ENCODE measurements around the gene PPIP5K2.

PPIP5K2 gene

GRCh38 chr5:103207011-103207410 is 86.9 kb downstream of the PPIP5K2 start:
- Histone ChIP-seq H3K27ac (replicated peaks; ENCODE audit: low read length) (no peak overlapping the region), H3K79me1 (ENCODE audit: low read depth, low read length) (no peaks in the 10 kb centered on the region), H2BK15ac (ENCODE audit: low read length) (no peak overlapping the region), H3K23ac (ENCODE audit: low read depth, low read length, poor library complexity) (no peak overlapping the region), H2BK5ac (ENCODE audit: low read length) (no peak overlapping the region), H3K9ac (ENCODE audit: low read depth, low read length, poor library complexity) (no peak overlapping the region), H4K91ac (ENCODE audit: low read depth, low read length, poor library complexity) (no peak overlapping the region), H3K4me3 (ENCODE audit: low read length in 2 of 2) (no peak overlapping the region), H2AK5ac (ENCODE audit: low read depth, low read length) (no peak overlapping the region), H3K36me3 (replicated peaks in 1 of 2; ENCODE audit: control insufficient read depth in 2 of 2, insufficient read depth in 2 of 2, low read length in 2 of 2) (peaks cover 0 to 34% of the 10 kb centered on the region in 2 donors), H3K4me2 (ENCODE audit: insufficient read depth, low read length, poor library complexity, severe bottlenecking) (no peak overlapping the region), H3K18ac (ENCODE audit: low read length) (no peak overlapping the region), H4K8ac (ENCODE audit: low read depth, low read length) (no peak overlapping the region), H2BK120ac (ENCODE audit: low read depth, low read length) (no peak overlapping the region), H3K14ac (ENCODE audit: low read length) (no peak overlapping the region), H3K4me1 (ENCODE audit: control insufficient read depth in 2 of 2, insufficient read depth in 1 of 2, low read depth in 1 of 2, low read length in 2 of 2) (no peaks in the 10 kb centered on the region), H3K9me3 (replicated peaks in 1 of 2; ENCODE audit: control insufficient read depth in 2 of 2, insufficient read depth in 1 of 2, low read depth in 1 of 2, low read length in 2 of 2) (no peaks in the 10 kb centered on the region), H2AFZ (ENCODE audit: low read length) (no peak overlapping the region), H2BK12ac (ENCODE audit: low read length) (no peak overlapping the region), H3K27me3 (ENCODE audit: control insufficient read depth in 3 of 3, insufficient read depth in 3 of 3, low read depth in 1 of 3, low read length in 3 of 3) (no peaks in the 10 kb centered on the region), H3K4ac (ENCODE audit: low read length) (no peak overlapping the region)
- no CpG with 5 or more reads among the region's 1 CpG for WGBS, 2 donors (ENCODE audit: extremely low coverage in 2 of 2, insufficient read length in 2 of 2, insufficient replicate concordance in 1 of 2)
- DNase-seq (ENCODE audit: low spot score): no peak

- H4K8ac ChIP-seq (ENCODE audit: low read depth, low read length): no peak overlapping the region
- no peak overlapping the region for H3K4ac ChIP-seq (ENCODE audit: low read length)
- no peak overlapping the region for H3K4me2 ChIP-seq (ENCODE audit: insufficient read depth, low read length, poor library complexity, severe bottlenecking)
- H3K14ac ChIP-seq (ENCODE audit: low read length): no peak overlapping the region
- H3K4me3 ChIP-seq (ENCODE audit: low read length in 2 of 2): no peak overlapping the region
- no peak overlapping the region for H2AFZ ChIP-seq (ENCODE audit: low read length)
- H3K27me3 ChIP-seq (ENCODE audit: control insufficient read depth in 3 of 3, insufficient read depth in 3 of 3, low read depth in 1 of 3, low read length in 3 of 3): no peaks in the 10 kb centered on the region
- no peaks in the 10 kb centered on the region for H3K4me1 ChIP-seq (ENCODE audit: control insufficient read depth in 2 of 2, insufficient read depth in 1 of 2, low read depth in 1 of 2, low read length in 2 of 2)
- H3K27ac ChIP-seq (replicated peaks; ENCODE audit: low read length): no peak overlapping the region
- no peak overlapping the region for H2BK5ac ChIP-seq (ENCODE audit: low read length)
- no peak overlapping the region for H2BK120ac ChIP-seq (ENCODE audit: low read depth, low read length)
- DNase-seq (ENCODE audit: low spot score): no peak
- no peaks in the 10 kb centered on the region for H3K9me3 ChIP-seq (replicated peaks in 1 of 2; ENCODE audit: control insufficient read depth in 2 of 2, insufficient read depth in 1 of 2, low read depth in 1 of 2, low read length in 2 of 2)
- no peak overlapping the region for H3K18ac ChIP-seq (ENCODE audit: low read length)
- H3K23ac ChIP-seq (ENCODE audit: low read depth, low read length, poor library complexity): no peak overlapping the region
- H3K79me1 ChIP-seq (ENCODE audit: low read depth, low read length): no peaks in the 10 kb centered on the region
- peaks cover 0 to 28% of the 10 kb centered on the region in 2 donors for H3K36me3 ChIP-seq (replicated peaks in 1 of 2; ENCODE audit: control insufficient read depth in 2 of 2, insufficient read depth in 2 of 2, low read length in 2 of 2)
- H2BK15ac ChIP-seq (ENCODE audit: low read length): no peak overlapping the region
- no peak overlapping the region for H3K9ac ChIP-seq (ENCODE audit: low read depth, low read length, poor library complexity)
- no peak overlapping the region for H2BK12ac ChIP-seq (ENCODE audit: low read length)
- H4K91ac ChIP-seq (ENCODE audit: low read depth, low read length, poor library complexity): no peak overlapping the region
- no peak overlapping the region for H2AK5ac ChIP-seq (ENCODE audit: low read depth, low read length)
Measured at GRCh38 chr5:103207653-103208052, 87.6 kb downstream of the PPIP5K2 start.

- no peaks in the 10 kb centered on the region for H3K27me3 ChIP-seq (ENCODE audit: control insufficient read depth in 3 of 3, insufficient read depth in 3 of 3, low read depth in 1 of 3, low read length in 3 of 3)
- H3K4me1 ChIP-seq (ENCODE audit: control insufficient read depth in 2 of 2, insufficient read depth in 1 of 2, low read depth in 1 of 2, low read length in 2 of 2): no peaks in the 10 kb centered on the region
- no peak overlapping the region for H3K27ac ChIP-seq (replicated peaks; ENCODE audit: low read length)
- H3K4me3 ChIP-seq (ENCODE audit: low read length in 2 of 2): no peak overlapping the region
- H3K14ac ChIP-seq (ENCODE audit: low read length): no peak overlapping the region
- H3K9me3 ChIP-seq (replicated peaks in 1 of 2; ENCODE audit: control insufficient read depth in 2 of 2, insufficient read depth in 1 of 2, low read depth in 1 of 2, low read length in 2 of 2): no peaks in the 10 kb centered on the region
- no peak overlapping the region for H3K4me2 ChIP-seq (ENCODE audit: insufficient read depth, low read length, poor library complexity, severe bottlenecking)
- no peak overlapping the region for H3K18ac ChIP-seq (ENCODE audit: low read length)
- peaks cover 0 to 24% of the 10 kb centered on the region in 2 donors for H3K36me3 ChIP-seq (replicated peaks in 1 of 2; ENCODE audit: control insufficient read depth in 2 of 2, insufficient read depth in 2 of 2, low read length in 2 of 2)
- H3K9ac ChIP-seq (ENCODE audit: low read depth, low read length, poor library complexity): no peak overlapping the region
- no CpG with 5 or more reads among the region's 2 CpGs for WGBS, 2 donors (ENCODE audit: extremely low coverage in 2 of 2, insufficient read length in 2 of 2, insufficient replicate concordance in 1 of 2)
- no peaks in the 10 kb centered on the region for H3K79me1 ChIP-seq (ENCODE audit: low read depth, low read length)
- H3K4ac ChIP-seq (ENCODE audit: low read length): no peak overlapping the region
- DNase-seq (ENCODE audit: low spot score): no peak
- no peak overlapping the region for H2BK12ac ChIP-seq (ENCODE audit: low read length)
- H3K23ac ChIP-seq (ENCODE audit: low read depth, low read length, poor library complexity): no peak overlapping the region
- no peak overlapping the region for H2AK5ac ChIP-seq (ENCODE audit: low read depth, low read length)
- no peak overlapping the region for H4K8ac ChIP-seq (ENCODE audit: low read depth, low read length)
- H4K91ac ChIP-seq (ENCODE audit: low read depth, low read length, poor library complexity): no peak overlapping the region
- no peak overlapping the region for H2AFZ ChIP-seq (ENCODE audit: low read length)
- H2BK5ac ChIP-seq (ENCODE audit: low read length): no peak overlapping the region
- no peak overlapping the region for H2BK15ac ChIP-seq (ENCODE audit: low read length)
- H2BK120ac ChIP-seq (ENCODE audit: low read depth, low read length): no peak overlapping the region
Measured at GRCh38 chr5:103208460-103208859, 88.4 kb downstream of the PPIP5K2 start.

DNA sequence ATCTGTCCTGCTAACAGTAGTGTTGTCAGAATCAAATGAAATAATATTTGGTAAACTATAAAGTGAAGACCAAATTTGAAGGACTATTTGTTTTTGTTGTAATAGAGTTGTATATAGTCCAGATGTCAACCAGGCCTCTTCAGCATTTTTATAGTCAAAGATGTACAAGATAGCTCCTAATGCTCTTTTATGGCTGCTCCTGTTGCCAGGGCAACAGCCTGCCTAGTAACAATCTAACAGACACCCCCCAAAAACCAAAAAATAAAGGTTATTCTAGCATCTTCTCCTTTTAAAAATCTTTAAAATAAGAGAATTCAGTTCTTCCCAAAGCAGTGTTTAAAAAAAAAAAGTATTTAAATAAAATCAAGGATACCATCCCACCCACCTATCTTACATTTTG is 89.0 kb downstream of the PPIP5K2 start:
- no peaks in the 10 kb centered on the region for H3K4me1 ChIP-seq (ENCODE audit: control insufficient read depth in 2 of 2, insufficient read depth in 1 of 2, low read depth in 1 of 2, low read length in 2 of 2)
- no peaks in the 10 kb centered on the region for H3K27me3 ChIP-seq (ENCODE audit: control insufficient read depth in 3 of 3, insufficient read depth in 3 of 3, low read depth in 1 of 3, low read length in 3 of 3)
- no peak overlapping the region for H2AFZ ChIP-seq (ENCODE audit: low read length)
- H3K9ac ChIP-seq (ENCODE audit: low read depth, low read length, poor library complexity): no peak overlapping the region
- no peak overlapping the region for H4K8ac ChIP-seq (ENCODE audit: low read depth, low read length)
- H3K4me2 ChIP-seq (ENCODE audit: insufficient read depth, low read length, poor library complexity, severe bottlenecking): no peak overlapping the region
- H2AK5ac ChIP-seq (ENCODE audit: low read depth, low read length): no peak overlapping the region
- no peak overlapping the region for H3K27ac ChIP-seq (replicated peaks; ENCODE audit: low read length)
- no peak overlapping the region for H3K14ac ChIP-seq (ENCODE audit: low read length)
- no peaks in the 10 kb centered on the region for H3K9me3 ChIP-seq (replicated peaks in 1 of 2; ENCODE audit: control insufficient read depth in 2 of 2, insufficient read depth in 1 of 2, low read depth in 1 of 2, low read length in 2 of 2)
- no peak overlapping the region for H3K18ac ChIP-seq (ENCODE audit: low read length)
- no peak overlapping the region for H2BK5ac ChIP-seq (ENCODE audit: low read length)
- no peak overlapping the region for H2BK12ac ChIP-seq (ENCODE audit: low read length)
- no peak for DNase-seq (ENCODE audit: low spot score)
- H3K36me3 ChIP-seq (replicated peaks in 1 of 2; ENCODE audit: control insufficient read depth in 2 of 2, insufficient read depth in 2 of 2, low read length in 2 of 2): peaks cover 0 to 24% of the 10 kb centered on the region in 2 donors
- H3K4me3 ChIP-seq (ENCODE audit: low read length in 2 of 2): no peak overlapping the region
- H4K91ac ChIP-seq (ENCODE audit: low read depth, low read length, poor library complexity): no peak overlapping the region
- no peak overlapping the region for H3K4ac ChIP-seq (ENCODE audit: low read length)
- H3K23ac ChIP-seq (ENCODE audit: low read depth, low read length, poor library complexity): no peak overlapping the region
- no peak overlapping the region for H2BK120ac ChIP-seq (ENCODE audit: low read depth, low read length)
- H3K79me1 ChIP-seq (ENCODE audit: low read depth, low read length): no peaks in the 10 kb centered on the region
- H2BK15ac ChIP-seq (ENCODE audit: low read length): no peak overlapping the region

Data from neuronal stem cell (in vitro differentiated cells).